GM19397 (cell line): Measurements from ENCODE around the gene SIRT3.
"Not testable (repeated sequence)": the region's sequence is repeated elsewhere in the genome, so short reads cannot be mapped to it uniquely, and the experiment has no call there.

Experiments
- ATAC-seq: cut with Tn5 transposase; IDR thresholded peaks from one replicate; pipeline ENCODE4 v1.9.1; 2021; ENCODE audit warnings: mild to moderate bottlenecking, moderate library complexity; ENCODE audit not compliant: unreplicated experiment

Gene SIRT3

DNA sequence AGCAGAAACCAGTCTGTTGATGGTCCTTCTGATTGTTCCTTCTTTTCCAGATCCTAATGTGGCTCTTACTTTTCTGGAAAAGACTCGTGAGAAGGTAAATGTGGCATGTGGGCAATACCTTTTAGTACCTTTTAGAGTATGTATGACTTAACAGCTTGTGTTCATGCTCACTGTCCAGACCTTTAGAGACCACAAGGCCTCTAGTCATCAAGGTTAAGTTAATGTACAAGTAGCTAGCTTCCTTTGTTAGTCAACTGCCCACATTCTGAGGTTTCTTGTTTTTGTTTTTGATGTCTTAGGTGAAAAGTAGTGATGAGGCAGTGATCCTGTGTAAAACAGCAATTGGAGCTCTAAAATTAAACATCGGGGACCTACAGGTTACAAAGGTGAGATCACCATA lies 8.2 kb upstream of the SIRT3 start:
- ATAC-seq = no peak

- no peak for ATAC-seq
Measured at GRCh38 chr11:241634-242033, 5.5 kb upstream of the SIRT3 start.

GRCh38 chr11:240315-240714 lies 4.2 kb upstream of the SIRT3 start:
- ATAC-seq = no peak

GRCh38 chr11:238346-238745 lies 2.2 kb upstream of the SIRT3 start:
- not testable (repeated sequence) for ATAC-seq

DNA sequence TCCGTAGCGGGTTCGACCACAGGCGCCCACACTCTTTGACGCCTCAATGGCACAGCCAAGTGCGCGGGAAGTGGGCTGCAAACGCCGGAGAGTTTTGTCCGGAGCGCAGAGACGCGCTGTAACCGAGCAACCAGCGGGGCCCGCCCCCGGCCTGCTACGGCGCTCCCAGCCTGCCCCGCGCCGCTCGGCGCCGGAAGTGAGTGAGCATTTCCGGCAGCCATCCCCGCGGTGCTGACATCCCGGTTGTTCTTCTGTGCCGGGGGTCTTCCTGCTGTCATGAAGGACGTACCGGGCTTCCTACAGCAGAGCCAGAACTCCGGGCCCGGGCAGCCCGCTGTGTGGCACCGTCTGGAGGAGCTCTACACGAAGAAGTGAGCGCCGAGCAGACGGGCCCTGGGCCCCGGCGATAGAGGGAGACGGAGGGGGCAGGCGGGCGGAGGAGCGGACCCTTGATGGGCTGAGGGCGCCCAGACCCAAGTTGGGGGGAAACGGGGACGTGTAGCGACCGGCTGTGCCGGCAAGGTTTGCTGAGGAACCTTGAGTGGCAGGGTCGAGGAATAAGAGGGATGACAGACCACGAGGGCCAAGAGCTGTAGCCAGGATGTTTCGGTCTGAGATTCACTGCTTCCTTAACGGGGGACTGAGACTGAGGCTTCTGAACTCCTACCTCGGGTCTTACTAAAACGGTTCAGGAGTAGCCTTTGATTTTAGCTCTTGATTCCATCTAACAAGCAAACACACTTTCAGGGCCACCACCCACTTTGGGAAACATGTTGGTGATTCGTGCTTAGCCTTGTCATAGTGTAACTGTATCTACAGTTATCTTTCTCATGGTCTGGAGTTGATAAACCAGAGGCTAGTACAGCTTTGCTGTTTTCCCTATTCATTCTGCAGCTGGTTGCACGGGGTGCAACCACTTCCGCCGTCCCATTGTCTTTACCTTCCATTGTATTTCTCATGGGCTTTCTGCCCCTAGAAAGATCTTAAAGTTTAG lies 929 bp upstream of the SIRT3 start, which contains the start of gene PSMD13:
Gene PSMD13, plus strand, starts transcription at position 203 of the 994 bp plus-strand sequence. Its CDS starts 74 bp downstream, at position 277.
- peak; percentile 76 for ATAC-seq

GRCh38 chr11:235609-235996 lies 539 bp downstream of the SIRT3 start:
- ATAC-seq = peak; percentile 3

GRCh38 chr11:235180-235579 lies 962 bp downstream of the SIRT3 start:
- ATAC-seq = no peak

DNA sequence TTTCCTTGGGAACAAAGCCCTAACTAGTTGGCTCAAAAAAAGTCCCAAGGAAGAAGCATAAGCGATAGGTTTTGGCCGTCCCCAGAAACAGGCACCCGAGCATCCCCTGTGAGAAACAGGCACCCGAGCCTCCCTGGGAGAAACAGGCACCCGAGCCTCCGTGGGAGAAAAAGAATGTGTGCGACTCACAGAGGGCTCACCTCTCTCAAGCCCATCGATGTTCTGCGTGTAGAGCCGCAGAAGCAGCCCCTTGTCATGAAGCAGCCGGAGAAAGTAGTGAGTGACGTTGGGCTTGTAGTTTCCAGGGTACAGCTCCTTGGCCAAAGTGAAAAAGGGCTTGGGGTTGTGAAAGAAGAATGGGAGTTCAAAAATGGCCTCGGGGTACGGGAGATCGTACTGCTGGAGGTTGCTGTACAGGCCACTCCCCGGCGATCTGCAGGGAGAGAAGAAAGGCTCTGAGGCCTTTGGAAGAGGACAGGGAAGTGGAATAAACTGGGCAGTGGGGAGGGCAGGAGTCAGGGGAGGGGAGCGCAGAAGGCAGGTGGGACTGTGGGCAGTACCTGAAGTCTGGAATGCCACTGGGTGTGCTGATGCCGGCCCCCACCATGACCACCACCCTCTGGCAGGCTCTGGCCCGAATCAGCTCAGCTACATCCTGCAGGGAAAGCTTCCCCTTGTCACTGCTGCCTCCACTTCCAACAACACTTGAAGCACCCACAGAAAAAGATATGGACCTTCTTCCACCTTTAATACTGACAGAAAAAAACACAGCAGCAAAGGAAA lies 3.2 kb downstream of the SIRT3 start:
- no peak for ATAC-seq

- no peak for ATAC-seq
Measured at GRCh38 chr11:230431-230830, 5.7 kb downstream of the SIRT3 start.

DNA sequence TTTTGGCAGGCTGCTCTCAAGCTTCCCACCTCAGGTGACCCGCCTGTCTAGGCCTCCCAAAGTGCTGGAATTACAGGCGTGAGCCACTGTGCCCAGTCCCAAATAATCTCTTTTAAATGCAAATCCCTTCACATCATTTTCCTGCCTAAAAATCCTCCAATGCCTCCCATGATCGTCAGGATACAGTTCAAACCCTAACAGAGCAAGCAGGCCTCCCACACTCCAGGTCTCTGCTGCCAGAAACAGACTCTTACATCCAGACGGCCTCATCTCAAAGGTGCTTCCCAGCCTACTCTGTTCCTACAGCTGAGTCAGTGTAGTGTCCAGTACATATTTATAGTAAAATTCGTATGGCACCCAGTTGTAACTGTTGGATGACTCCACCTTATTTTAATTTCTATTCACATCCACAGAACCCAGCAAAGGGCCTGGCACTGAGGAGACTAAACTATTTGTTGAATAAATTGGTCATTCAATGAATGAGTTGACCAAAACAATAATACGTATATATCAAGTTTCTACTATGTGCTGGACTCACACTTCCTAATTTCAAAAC lies 8.2 kb downstream of the SIRT3 start:
- no peak for ATAC-seq

GRCh38 chr11:225734-226453 lies 10.2 kb downstream of the SIRT3 start:
- ATAC-seq = no peak

GRCh38 chr11:224424-224823 lies 11.7 kb downstream of the SIRT3 start:
- no peak for ATAC-seq

- ATAC-seq = no peak
Measured at GRCh38 chr11:223884-224283, 12.3 kb downstream of the SIRT3 start.

- ATAC-seq = no peak
Measured at GRCh38 chr11:223026-223789, 12.9 kb downstream of the SIRT3 start.

DNA sequence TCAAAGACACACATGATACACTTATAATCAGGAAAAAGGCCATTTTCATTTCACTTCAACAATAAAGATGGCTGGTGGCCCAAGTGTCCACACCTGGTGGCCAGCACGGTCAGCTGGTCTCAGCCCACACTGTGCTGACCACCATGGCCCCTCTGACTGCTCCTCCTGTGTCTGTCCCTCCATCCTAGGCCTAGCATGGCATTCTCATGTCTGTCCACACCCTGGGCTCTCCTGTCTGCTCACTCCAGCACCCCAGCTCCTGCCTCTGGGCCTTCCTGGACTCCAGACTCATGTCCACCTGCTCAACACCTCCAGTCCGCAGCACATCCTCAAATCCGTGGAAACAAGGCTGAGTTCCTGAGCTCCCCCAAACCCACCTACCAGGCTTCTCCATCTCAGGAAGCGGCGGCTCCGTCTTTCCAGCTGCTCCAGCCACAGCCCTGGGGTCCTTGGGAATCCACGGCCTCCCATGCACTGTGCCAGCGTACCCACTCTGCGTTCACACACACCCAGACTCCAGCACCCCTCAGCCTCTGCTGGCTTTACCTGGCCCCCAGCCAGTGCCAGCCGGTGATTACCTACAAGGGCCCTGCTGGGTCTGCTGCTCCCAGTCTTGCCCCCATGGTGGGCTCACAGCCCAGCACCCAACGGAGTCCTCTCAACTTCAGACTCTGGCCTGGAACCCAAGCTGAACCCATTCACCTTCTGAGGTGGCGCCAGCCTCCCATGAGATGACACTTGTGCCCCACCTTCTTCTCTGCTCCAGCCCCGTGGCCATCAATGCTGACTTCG lies 13.9 kb downstream of the SIRT3 start:
- no peak for ATAC-seq

DNA sequence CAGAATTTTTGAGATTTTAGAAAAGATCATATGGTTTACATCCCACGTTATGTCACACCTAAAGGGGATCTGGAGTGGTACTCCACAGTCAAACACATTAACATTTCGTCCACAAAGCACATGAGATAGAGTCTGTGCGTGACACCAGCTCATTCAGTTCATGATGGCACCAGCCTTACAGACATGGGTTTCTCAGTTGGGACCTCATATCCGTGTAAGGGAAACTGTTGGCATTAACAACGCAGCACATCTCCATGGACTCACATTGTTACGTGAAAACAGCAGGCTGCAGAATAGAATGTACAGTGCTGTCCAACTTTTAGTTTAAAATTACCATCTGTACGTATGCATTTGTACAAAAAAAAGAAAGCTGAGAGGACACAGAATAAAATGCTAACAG lies 14.6 kb downstream of the SIRT3 start:
- ATAC-seq = no peak

- ATAC-seq = not testable (repeated sequence)
Measured at GRCh38 chr11:220641-221215, 15.4 kb downstream of the SIRT3 start.

GRCh38 chr11:218815-219593 lies 17.1 kb downstream of the SIRT3 start:
- ATAC-seq = no peak
